SK-N-SH treated with all-trans-retinoic acid at 6 μM for 48 hours (cell line): ENCODE measurements around the gene HRAS.
A peak's percentile ranks its signal among the peaks of the same experiment; 100 is the strongest.
"Not testable (repeated sequence)": the region's sequence is repeated elsewhere in the genome, so short reads cannot be mapped to it uniquely, and the experiment has no call there.

ENCODE experiments used
- ATAC-seq: fragments of 200-7000 bp; cut with Tn5 transposase; 3 replicates; pipeline ENCODE4 v1.9.1; 2020; ENCODE audit warnings: mild to moderate bottlenecking, moderate library complexity
- ARNTL ChIP-seq: fragments of 450-650 bp; formaldehyde crosslinking; IDR thresholded peaks from 2 replicates; pipeline ENCODE4 v1.5.0; 2020; ENCODE audit warnings: low read depth, mild to moderate bottlenecking, moderate library complexity, borderline replicate concordance
- BACH2 ChIP-seq: fragments of 250-450 bp; sonication (Bioruptor Pico); IDR thresholded peaks from 2 replicates; pipeline ENCODE4 v1.9.0; 2021; ENCODE audit warnings: mild to moderate bottlenecking, borderline replicate concordance
- CSDC2 ChIP-seq: fragments of 250-450 bp; sonication (Bioruptor Pico); IDR thresholded peaks from 2 replicates; pipeline ENCODE4 v1.5.0; 2020; ENCODE audit warnings: mild to moderate bottlenecking, moderate library complexity
- ESRRG ChIP-seq: fragments of 250-450 bp; sonication (Bioruptor Pico); IDR thresholded peaks from 2 replicates; pipeline ENCODE4 v1.6.1; 2021; ENCODE audit warnings: mild to moderate bottlenecking
- GLIS3 ChIP-seq: fragments of 250-450 bp; sonication (Bioruptor Pico); IDR thresholded peaks from 2 replicates; pipeline ENCODE4 v1.5.0; 2020; ENCODE audit warnings: mild to moderate bottlenecking, moderate library complexity
- ISL1 ChIP-seq: fragments of 250-450 bp; sonication (Bioruptor Pico); IDR thresholded peaks from 2 replicates; pipeline ENCODE4 v2.1.2; 2022; ENCODE audit warnings: mild to moderate bottlenecking, moderate library complexity
- OSR1 ChIP-seq: fragments of 250-450 bp; sonication (Bioruptor Pico); IDR thresholded peaks from 2 replicates; pipeline ENCODE4 v1.8.0; 2022; ENCODE audit warnings: moderate library complexity, mild to moderate bottlenecking, inconsistent platforms
- PPARA ChIP-seq: fragments of 250-450 bp; sonication (Bioruptor Pico); IDR thresholded peaks from 2 replicates; pipeline ENCODE4 v1.5.0; 2020; ENCODE audit warnings: mild to moderate bottlenecking, borderline replicate concordance
- RARB ChIP-seq: fragments of 250-450 bp; sonication (Bioruptor Pico); IDR thresholded peaks from 2 replicates; pipeline ENCODE4 v1.8.0; 2021; ENCODE audit warnings: mild to moderate bottlenecking, moderate library complexity
- SNAI2 ChIP-seq: fragments of 250-450 bp; sonication (Bioruptor Pico); IDR thresholded peaks from 2 replicates; pipeline ENCODE4 v1.5.0; 2020; ENCODE audit warnings: mild to moderate bottlenecking, moderate library complexity
- TCF4 ChIP-seq: fragments of 250-450 bp; sonication (Bioruptor Pico); IDR thresholded peaks from 2 replicates; pipeline ENCODE4 v1.8.0; 2021; ENCODE audit warnings: mild to moderate bottlenecking, moderate library complexity, borderline replicate concordance
- TOX ChIP-seq: fragments of 250-450 bp; sonication (Bioruptor Pico); IDR thresholded peaks from 2 replicates; pipeline ENCODE4 v1.8.0; 2021; ENCODE audit warnings: mild to moderate bottlenecking, moderate library complexity, borderline replicate concordance
- ZC3H10 ChIP-seq: fragments of 250-450 bp; sonication (Bioruptor Pico); IDR thresholded peaks from 2 replicates; pipeline ENCODE4 v1.5.1; 2021; ENCODE audit warnings: mild to moderate bottlenecking, moderate library complexity
- ZFP3 ChIP-seq: fragments of 250-450 bp; sonication (Bioruptor Pico); IDR thresholded peaks from 2 replicates; pipeline ENCODE4 v1.5.0; 2020; ENCODE audit warnings: mild to moderate bottlenecking, moderate library complexity
- ZFP30 ChIP-seq: fragments of 450-650 bp; formaldehyde crosslinking; IDR thresholded peaks from 2 replicates; pipeline ENCODE4 v1.5.0; 2022; ENCODE audit warnings: mild to moderate bottlenecking, moderate library complexity
- ZNF70 ChIP-seq: fragments of 450-650 bp; formaldehyde crosslinking; IDR thresholded peaks from 2 replicates; pipeline ENCODE4 v1.5.0; 2020; ENCODE audit warnings: mild to moderate bottlenecking, moderate library complexity
- ZNF8 ChIP-seq: fragments of 450-650 bp; formaldehyde crosslinking; IDR thresholded peaks from 2 replicates; pipeline ENCODE4 v1.5.0; 2020; ENCODE audit warnings: mild to moderate bottlenecking, moderate library complexity
- TF ChIP-seq, protein P1 (sequence below): fragments of 250-450 bp; sonication (Bioruptor Pico); IDR thresholded peaks from 2 replicates; pipeline ENCODE4 v1.5.0; 2020; ENCODE audit warnings: mild to moderate bottlenecking, moderate library complexity
- TF ChIP-seq, protein P2 (sequence below): fragments of 250-450 bp; sonication (Bioruptor Pico); IDR thresholded peaks from 2 replicates; pipeline ENCODE4 v1.5.1; 2020; ENCODE audit warnings: low read depth, mild to moderate bottlenecking, moderate library complexity
- TF ChIP-seq, protein P3 (sequence below): fragments of 250-450 bp; sonication (Bioruptor Pico); IDR thresholded peaks from 2 replicates; pipeline ENCODE4 v1.8.0; 2020; ENCODE audit warnings: mild to moderate bottlenecking, moderate library complexity, borderline replicate concordance

The HRAS gene

DNA sequence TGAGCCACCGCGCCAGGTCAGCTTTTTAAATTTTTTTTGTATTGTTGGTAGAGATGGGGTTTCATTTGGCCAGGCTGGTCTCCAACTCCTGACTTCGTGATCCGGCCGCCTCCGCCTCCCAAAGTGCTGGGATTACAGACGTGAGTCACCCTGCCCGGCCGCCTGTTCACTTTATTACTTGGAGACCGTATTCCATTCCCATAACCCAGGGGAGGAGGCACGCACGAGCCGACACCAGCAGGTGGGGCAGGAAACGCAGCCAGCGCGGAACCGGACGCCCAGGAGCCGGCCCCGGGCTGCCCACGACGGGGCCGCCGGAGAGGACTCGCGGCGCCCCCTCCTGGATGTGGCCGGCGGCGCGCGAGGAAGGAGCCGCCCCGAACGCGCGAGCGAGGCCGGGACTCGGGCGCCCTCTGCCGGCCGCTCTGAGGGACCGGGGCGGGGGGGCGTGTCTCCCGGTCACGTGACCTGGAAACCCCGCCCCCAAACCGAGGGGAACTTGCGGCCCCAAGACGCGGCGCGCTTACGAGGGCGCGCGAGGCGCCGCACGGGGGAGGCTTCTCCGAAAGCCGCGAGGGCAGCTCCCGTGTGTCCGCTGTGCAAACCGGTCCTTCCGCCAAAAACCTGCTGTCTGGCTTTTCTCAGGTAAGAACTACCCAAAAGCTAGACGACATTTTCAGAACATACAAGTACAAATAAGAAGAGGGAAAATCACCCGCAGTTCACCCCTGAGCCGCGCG lies 16.7 kb downstream of the HRAS start:
- TF ChIP-seq, protein P1, sequence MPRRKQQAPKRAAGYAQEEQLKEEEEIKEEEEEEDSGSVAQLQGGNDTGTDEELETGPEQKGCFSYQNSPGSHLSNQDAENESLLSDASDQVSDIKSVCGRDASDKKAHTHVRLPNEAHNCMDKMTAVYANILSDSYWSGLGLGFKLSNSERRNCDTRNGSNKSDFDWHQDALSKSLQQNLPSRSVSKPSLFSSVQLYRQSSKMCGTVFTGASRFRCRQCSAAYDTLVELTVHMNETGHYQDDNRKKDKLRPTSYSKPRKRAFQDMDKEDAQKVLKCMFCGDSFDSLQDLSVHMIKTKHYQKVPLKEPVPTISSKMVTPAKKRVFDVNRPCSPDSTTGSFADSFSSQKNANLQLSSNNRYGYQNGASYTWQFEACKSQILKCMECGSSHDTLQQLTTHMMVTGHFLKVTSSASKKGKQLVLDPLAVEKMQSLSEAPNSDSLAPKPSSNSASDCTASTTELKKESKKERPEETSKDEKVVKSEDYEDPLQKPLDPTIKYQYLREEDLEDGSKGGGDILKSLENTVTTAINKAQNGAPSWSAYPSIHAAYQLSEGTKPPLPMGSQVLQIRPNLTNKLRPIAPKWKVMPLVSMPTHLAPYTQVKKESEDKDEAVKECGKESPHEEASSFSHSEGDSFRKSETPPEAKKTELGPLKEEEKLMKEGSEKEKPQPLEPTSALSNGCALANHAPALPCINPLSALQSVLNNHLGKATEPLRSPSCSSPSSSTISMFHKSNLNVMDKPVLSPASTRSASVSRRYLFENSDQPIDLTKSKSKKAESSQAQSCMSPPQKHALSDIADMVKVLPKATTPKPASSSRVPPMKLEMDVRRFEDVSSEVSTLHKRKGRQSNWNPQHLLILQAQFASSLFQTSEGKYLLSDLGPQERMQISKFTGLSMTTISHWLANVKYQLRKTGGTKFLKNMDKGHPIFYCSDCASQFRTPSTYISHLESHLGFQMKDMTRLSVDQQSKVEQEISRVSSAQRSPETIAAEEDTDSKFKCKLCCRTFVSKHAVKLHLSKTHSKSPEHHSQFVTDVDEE (CRISPR knock-in tag) = no peak
- TF ChIP-seq ZC3H10 (CRISPR knock-in tag) = peak; percentile 56
- TF ChIP-seq TCF4 (CRISPR knock-in tag) = no peak
- TF ChIP-seq ZFP3 (CRISPR knock-in tag) = 0 out of 2 replicates have a peak, but pooled peaks have one; percentile 49
- no peak; the same call in 1 of the 2 replicates for TF ChIP-seq SNAI2 (CRISPR knock-in tag)
- no peak for TF ChIP-seq OSR1 (CRISPR knock-in tag)
- no peak for TF ChIP-seq BACH2 (CRISPR knock-in tag)
- no peak for TF ChIP-seq ESRRG
- ATAC-seq = peak; percentile 94

DNA sequence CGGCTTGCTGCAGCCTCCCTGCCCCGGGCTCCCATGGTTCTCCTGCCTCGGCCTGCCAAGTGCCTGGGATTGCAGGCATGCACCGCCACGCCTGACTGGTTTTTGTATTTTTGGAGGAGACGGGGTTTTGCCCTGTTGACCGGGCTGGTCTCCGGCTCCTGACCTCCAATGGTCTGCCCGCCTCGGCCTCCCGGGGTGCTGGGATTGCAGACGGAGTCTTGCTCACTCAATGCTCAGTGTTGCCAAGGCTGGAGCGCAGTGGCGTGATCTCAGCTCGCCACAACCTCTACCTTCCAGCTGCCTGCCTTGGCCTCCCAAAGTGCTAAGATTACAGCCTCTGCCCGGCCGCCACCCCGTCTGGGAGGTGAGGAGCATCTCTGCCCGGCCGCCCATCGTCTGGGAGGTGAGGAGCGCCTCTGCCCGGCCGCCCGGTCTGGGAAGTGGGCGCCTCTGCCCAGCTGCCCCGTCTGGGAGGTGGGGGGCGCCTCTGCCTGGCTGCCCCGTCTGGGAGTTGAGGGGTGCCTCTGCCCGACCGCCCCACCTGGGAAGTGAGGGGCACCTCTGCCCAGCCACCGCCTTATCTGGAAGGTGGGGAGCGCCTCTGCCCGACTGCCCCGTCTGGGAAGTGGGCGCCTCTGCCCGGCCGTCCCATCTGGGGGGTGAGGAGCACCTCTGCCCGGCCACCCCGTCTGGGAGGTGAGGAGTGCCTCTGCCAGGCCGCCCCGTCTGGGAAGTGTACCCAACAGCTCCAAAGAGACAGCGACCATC lies 18.3 kb downstream of the HRAS start:
- ATAC-seq = not testable (repeated sequence)

DNA sequence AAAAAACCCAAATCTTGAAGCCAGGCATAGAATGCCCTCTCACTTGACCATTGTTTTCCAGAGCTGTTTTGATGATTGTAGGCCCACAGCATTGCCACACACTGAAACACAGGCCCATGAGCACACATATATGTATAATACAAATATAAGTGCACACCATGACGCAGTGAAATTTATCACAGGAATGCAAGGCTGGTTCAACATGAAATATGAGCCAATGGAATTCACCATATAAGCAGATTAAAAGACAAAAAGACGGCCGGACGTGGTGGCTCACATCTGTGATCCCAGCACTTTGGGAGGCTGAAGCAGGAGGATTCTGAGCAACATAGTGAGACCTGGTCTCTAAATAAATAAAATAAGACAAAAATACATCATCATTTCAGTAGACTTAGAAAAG lies 19.0 kb downstream of the HRAS start:
- ATAC-seq = no peak
- no peak for TF ChIP-seq ARNTL
- TF ChIP-seq, protein P2, sequence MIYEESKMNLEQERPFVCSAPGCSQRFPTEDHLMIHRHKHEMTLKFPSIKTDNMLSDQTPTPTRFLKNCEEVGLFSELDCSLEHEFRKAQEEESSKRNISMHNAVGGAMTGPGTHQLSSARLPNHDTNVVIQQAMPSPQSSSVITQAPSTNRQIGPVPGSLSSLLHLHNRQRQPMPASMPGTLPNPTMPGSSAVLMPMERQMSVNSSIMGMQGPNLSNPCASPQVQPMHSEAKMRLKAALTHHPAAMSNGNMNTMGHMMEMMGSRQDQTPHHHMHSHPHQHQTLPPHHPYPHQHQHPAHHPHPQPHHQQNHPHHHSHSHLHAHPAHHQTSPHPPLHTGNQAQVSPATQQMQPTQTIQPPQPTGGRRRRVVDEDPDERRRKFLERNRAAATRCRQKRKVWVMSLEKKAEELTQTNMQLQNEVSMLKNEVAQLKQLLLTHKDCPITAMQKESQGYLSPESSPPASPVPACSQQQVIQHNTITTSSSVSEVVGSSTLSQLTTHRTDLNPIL = no peak
- TF ChIP-seq ESRRG = no peak
- TF ChIP-seq TOX (CRISPR knock-in tag) = no peak
- no peak for TF ChIP-seq GLIS3 (CRISPR knock-in tag)
- TF ChIP-seq ZC3H10 (CRISPR knock-in tag) = no peak
- no peak for TF ChIP-seq RARB
- TF ChIP-seq ZNF70 (CRISPR knock-in tag) = no peak
- TF ChIP-seq ZFP30 (CRISPR knock-in tag) = no peak
- TF ChIP-seq SNAI2 (CRISPR knock-in tag) = no peak
- TF ChIP-seq TCF4 (CRISPR knock-in tag) = no peak
- TF ChIP-seq, protein P3, sequence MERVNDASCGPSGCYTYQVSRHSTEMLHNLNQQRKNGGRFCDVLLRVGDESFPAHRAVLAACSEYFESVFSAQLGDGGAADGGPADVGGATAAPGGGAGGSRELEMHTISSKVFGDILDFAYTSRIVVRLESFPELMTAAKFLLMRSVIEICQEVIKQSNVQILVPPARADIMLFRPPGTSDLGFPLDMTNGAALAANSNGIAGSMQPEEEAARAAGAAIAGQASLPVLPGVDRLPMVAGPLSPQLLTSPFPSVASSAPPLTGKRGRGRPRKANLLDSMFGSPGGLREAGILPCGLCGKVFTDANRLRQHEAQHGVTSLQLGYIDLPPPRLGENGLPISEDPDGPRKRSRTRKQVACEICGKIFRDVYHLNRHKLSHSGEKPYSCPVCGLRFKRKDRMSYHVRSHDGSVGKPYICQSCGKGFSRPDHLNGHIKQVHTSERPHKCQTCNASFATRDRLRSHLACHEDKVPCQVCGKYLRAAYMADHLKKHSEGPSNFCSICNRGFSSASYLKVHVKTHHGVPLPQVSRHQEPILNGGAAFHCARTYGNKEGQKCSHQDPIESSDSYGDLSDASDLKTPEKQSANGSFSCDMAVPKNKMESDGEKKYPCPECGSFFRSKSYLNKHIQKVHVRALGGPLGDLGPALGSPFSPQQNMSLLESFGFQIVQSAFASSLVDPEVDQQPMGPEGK (CRISPR knock-in tag) = no peak
- TF ChIP-seq ZNF8 (CRISPR knock-in tag) = no peak

DNA sequence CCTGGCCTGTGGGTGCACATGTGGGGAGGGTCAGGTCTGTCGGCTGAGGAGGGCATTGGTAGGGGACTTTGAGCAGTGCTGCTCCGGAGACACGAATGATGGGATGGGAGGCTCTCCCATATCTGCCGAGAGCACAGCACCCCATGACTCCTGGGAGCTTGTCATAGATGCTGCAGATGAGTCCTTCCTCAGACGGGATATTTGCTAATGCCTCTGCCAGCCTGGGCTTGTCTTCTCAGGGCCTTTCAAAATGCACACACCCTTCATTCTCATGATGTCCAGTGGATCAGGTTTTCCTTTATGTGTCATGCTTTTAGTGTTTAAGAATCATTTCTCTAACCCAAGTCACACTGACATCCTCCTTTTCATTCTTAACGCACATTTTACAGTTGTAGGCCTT lies 20.2 kb downstream of the HRAS start:
- no peak for TF ChIP-seq RARB
- no peak for TF ChIP-seq PPARA (CRISPR knock-in tag)
- no peak for TF ChIP-seq BACH2 (CRISPR knock-in tag)
- no peak for TF ChIP-seq ZNF8 (CRISPR knock-in tag)
- ATAC-seq = no peak

DNA sequence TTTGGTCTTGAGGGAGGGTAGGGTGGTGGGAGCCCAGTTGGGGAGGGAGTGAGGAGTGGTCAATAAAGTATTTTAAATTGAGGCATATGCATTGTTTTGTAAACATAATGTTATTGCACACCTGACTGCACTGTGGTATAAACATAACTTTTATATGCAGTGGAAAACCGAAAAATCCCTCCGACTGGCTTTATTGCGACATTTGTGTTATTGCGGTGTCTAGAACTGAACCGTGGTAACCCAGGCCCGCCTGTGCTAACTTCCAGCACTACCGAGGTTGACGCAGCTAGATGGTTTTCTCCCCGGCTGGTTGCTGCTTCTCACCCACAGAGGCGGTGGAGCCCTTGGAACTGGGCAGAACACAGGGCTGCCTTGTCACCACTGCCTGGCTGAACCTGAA lies 20.8 kb downstream of the HRAS start:
- ATAC-seq = no peak
- TF ChIP-seq ISL1 = no peak
- TF ChIP-seq, protein P1 (CRISPR knock-in tag) = no peak
- TF ChIP-seq, protein P2 = no peak
- TF ChIP-seq RARB = no peak
- TF ChIP-seq, protein P3 (CRISPR knock-in tag) = no peak
- TF ChIP-seq CSDC2 = no peak
- no peak for TF ChIP-seq ZC3H10 (CRISPR knock-in tag)
- no peak for TF ChIP-seq ARNTL
- TF ChIP-seq ZNF70 (CRISPR knock-in tag) = no peak
- TF ChIP-seq PPARA (CRISPR knock-in tag) = no peak
- no peak for TF ChIP-seq BACH2 (CRISPR knock-in tag)
- TF ChIP-seq TCF4 (CRISPR knock-in tag) = no peak
